NCI-H1436 treated with DMSO at 0.1 percent for 48 hours (cell line): ENCODE data around the gene PTAR1.

Source experiments
- DNase-seq: peaks from one replicate; lab custom pipeline; 2025; lab: John Stamatoyannopoulos, UW

The PTAR1 gene

GRCh38 chr9:69674112-69674685, 85.6 kb downstream of the PTAR1 start:
- DNase-seq = no peak

GRCh38 chr9:69673311-69673640, 86.5 kb downstream of the PTAR1 start:
- DNase-seq = no peak

GRCh38 chr9:69672596-69673310, 87.1 kb downstream of the PTAR1 start:
- peak; percentile 33 for DNase-seq

- no peak for DNase-seq
Measured at GRCh38 chr9:69671879-69672595, 87.8 kb downstream of the PTAR1 start, which contains the start of gene APBA1. Gene APBA1 (minus strand): TSS chr9:69672371.

- DNase-seq = no peak
Measured at GRCh38 chr9:69671311-69671878, 88.4 kb downstream of the PTAR1 start.

- DNase-seq = no peak
Measured at GRCh38 chr9:69667306-69667705, 92.5 kb downstream of the PTAR1 start.

GRCh38 chr9:69660304-69660703, 99.5 kb downstream of the PTAR1 start:
- no peak for DNase-seq
